Measurements from ENCODE around the gene NKAIN2.

- no peak for TF ChIP-seq SMC3 (conservative IDR thresholded peaks at IDR 0.05; ENCODE audit: insufficient read depth, low read depth, low read length)
- no peak for TF ChIP-seq ZNF75A (CRISPR knock-in tag; IDR thresholded peaks at IDR 0.05)
- TF ChIP-seq EZH2 (IDR thresholded peaks at IDR 0.05; ENCODE audit: borderline replicate concordance, low read depth, low read length) = no peak
- TF ChIP-seq, protein P1, sequence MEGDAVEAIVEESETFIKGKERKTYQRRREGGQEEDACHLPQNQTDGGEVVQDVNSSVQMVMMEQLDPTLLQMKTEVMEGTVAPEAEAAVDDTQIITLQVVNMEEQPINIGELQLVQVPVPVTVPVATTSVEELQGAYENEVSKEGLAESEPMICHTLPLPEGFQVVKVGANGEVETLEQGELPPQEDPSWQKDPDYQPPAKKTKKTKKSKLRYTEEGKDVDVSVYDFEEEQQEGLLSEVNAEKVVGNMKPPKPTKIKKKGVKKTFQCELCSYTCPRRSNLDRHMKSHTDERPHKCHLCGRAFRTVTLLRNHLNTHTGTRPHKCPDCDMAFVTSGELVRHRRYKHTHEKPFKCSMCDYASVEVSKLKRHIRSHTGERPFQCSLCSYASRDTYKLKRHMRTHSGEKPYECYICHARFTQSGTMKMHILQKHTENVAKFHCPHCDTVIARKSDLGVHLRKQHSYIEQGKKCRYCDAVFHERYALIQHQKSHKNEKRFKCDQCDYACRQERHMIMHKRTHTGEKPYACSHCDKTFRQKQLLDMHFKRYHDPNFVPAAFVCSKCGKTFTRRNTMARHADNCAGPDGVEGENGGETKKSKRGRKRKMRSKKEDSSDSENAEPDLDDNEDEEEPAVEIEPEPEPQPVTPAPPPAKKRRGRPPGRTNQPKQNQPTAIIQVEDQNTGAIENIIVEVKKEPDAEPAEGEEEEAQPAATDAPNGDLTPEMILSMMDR (IDR thresholded peaks at IDR 0.05 in 2 of 3, conservative IDR thresholded peaks at IDR 0.05 in 1 of 3; ENCODE audit: insufficient read depth in 2 of 3, low read depth in 1 of 3, low read length in 3 of 3) = no peak
- no peak for TF ChIP-seq CCNT2 (IDR thresholded peaks at IDR 0.05; ENCODE audit: borderline replicate concordance, extremely low read depth, insufficient read length, low read depth, low read length)
- TF ChIP-seq, protein P2, sequence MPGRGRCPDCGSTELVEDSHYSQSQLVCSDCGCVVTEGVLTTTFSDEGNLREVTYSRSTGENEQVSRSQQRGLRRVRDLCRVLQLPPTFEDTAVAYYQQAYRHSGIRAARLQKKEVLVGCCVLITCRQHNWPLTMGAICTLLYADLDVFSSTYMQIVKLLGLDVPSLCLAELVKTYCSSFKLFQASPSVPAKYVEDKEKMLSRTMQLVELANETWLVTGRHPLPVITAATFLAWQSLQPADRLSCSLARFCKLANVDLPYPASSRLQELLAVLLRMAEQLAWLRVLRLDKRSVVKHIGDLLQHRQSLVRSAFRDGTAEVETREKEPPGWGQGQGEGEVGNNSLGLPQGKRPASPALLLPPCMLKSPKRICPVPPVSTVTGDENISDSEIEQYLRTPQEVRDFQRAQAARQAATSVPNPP (IDR thresholded peaks at IDR 0.05; ENCODE audit: borderline replicate concordance, insufficient read depth, insufficient read length) = no peak
These were observed 857.5 kb downstream of the NKAIN2 start for GRCh38 chr6:124661097-124661661.
